ENCODE data around the gene ASTN2.

DNA sequence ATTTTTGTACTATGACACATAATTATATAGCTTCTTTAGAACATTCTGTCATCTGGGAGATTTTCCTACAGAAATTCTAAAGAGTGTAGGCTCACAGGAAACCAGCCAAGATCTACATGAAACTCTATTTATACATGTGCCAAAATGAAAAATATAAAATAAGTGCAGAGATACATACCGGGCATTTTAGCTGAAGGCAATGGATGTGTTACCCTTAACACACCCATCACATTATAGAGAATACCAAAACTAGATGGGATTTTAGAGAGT lies 601.9 kb downstream of the ASTN2 start:
- TF ChIP-seq ZNF274 (IDR thresholded peaks at IDR 0.05; ENCODE audit: low read depth, low read length) (no peak), SUZ12 (IDR thresholded peaks at IDR 0.05; ENCODE audit: extremely low read depth, insufficient read depth, insufficient read length) (no peak), YY1 (IDR thresholded peaks at IDR 0.05; ENCODE audit: insufficient read depth, insufficient read length) (no peak)

Measured in NT2/D1 (cell line).